Memory B cell (primary cell): Measurements from ENCODE around the gene AJUBA.
"Not testable (repeated sequence)": the region's sequence is repeated elsewhere in the genome, so short reads cannot be mapped to it uniquely, and the experiment has no call there.

ENCODE experiments used
- ATAC-seq: fragments of 150-1000 bp; cut with Tn5 transposase; 2 replicates; pipeline ENCODE4 v1.10.0; 2021; ENCODE audit warnings: low read depth, mild to moderate bottlenecking, moderate library complexity
- DNase-seq, 2 donors: peaks; one replicate each; pipeline ENCODE4 v3.0.0; 2022; ENCODE audit warnings: low spot score in 2 of 2
- H3K27ac Mint-ChIP-seq: one replicate; pipeline ENCODE4 v1.8.0; 2022; ENCODE audit warnings: mild to moderate bottlenecking, moderate library complexity, mixed read lengths
- H3K27me3 Mint-ChIP-seq: one replicate; pipeline ENCODE4 v1.8.0; 2022; ENCODE audit warnings: mixed read lengths
- H3K36me3 Mint-ChIP-seq: one replicate; pipeline ENCODE4 v1.8.0; 2022; ENCODE audit warnings: mild to moderate bottlenecking, mixed read lengths
- H3K4me1 Mint-ChIP-seq: one replicate; pipeline ENCODE4 v1.8.0; 2022; ENCODE audit warnings: mixed read lengths
- H3K4me3 Mint-ChIP-seq: one replicate; pipeline ENCODE4 v1.8.0; 2022; ENCODE audit warnings: mild to moderate bottlenecking, moderate library complexity, mixed read lengths
- H3K9me3 Mint-ChIP-seq: one replicate; pipeline ENCODE4 v1.8.0; 2022; ENCODE audit warnings: mixed read lengths

AJUBA gene

DNA sequence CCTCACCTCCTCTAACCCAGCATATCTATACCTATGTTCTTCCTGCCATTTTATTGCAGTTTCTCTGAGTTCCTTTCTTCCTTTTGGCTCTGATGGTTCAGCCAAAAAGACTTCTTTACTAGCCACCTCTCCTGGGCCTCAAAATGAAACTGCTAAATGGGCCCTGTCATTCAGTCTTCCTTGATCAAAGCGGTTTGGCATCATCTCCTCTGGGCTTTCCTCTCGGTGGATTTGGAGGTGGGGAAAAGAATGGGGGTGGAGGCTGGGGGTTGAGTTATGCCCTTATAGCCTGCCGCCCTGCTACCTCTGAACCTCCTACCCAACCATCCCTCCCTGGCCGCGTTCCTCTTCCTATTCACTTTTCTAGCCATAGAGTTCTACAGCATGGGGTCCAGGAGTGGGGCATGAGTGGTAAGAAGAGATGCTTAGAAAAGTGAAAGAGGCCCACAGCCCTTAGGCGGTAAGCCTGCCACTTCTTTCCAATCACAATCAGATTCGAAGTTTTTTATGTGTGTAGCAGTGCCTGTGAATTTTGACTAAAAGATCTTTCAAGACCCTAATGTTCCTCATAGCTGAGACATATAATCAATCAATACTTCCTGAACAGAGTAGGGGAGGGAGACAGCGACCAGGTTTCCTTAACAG is 2.5 kb downstream of the AJUBA start:
- H3K4me1 Mint-ChIP-seq, result peaks cover 9% of the 10 kb centered on the region
- ATAC-seq, result no peak
- no peaks in the 10 kb centered on the region for H3K9me3 Mint-ChIP-seq
- H3K36me3 Mint-ChIP-seq, result no peaks in the 10 kb centered on the region
- no peak overlapping the region for H3K27ac Mint-ChIP-seq
- no peak for DNase-seq
- peaks cover 5% of the 10 kb centered on the region for H3K27me3 Mint-ChIP-seq
- peak overlapping the region; percentile 41 for H3K4me3 Mint-ChIP-seq

DNA sequence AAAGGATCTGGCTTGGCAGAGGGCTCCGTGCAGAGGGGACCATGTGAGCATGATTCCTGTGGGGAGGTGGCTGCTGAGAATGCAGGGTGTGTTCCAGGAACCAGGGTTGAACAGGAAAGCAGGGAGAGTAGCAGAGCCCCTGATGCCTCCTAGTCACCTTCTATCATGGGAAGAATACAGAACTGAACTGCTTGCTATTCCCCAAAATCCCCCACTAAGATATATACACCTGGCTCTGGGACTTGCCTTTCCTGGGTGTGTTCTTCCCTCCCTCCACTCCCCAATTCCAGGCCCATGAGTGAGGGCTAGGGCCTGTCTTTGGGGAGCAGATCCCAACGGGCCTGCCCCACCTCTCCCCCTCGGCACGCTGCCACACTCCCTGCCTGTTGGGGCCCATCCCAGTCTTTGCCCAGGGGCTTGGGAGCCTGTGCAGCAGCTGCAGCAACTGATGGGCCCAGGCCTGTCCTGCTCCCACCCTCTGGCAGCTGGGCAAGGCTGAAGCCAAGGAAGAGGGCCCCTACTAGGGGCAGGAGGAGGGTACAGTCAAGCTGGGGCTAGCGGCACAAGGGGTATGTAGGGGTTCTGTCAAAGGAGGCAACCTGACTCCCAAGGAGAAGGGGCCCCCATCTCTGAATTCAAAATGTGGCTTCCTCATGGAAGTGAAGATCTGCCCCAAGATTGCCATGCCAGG is 3.2 kb downstream of the AJUBA start:
- H3K4me3 Mint-ChIP-seq, result no peak overlapping the region
- no peaks in the 10 kb centered on the region for H3K9me3 Mint-ChIP-seq
- no peak for DNase-seq
- H3K27ac Mint-ChIP-seq, result no peak overlapping the region
- ATAC-seq, result no peak
- H3K4me1 Mint-ChIP-seq, result peaks cover 9% of the 10 kb centered on the region
- peaks cover 5% of the 10 kb centered on the region for H3K27me3 Mint-ChIP-seq
- H3K36me3 Mint-ChIP-seq, result no peaks in the 10 kb centered on the region

DNA sequence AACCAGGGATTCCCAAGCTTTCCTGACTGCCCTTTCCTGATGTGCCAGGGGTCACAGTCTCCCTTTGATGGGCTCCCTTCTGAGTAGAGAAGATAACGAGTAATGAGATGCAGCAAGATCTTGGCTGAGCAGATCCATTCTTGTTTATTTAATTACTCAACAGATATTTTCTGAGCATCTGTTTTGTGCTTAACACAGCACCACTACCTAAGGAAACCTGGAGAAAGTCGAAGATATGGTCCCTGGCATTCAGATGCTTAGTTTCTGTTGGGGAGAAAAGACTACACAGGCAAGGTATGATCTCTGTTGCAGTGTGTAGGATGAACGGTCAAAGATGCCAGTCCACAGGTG is 3.9 kb downstream of the AJUBA start:
- ATAC-seq, result no peak
- H3K27ac Mint-ChIP-seq, result no peak overlapping the region
- DNase-seq, result no peak
- peaks cover 5% of the 10 kb centered on the region for H3K27me3 Mint-ChIP-seq
- no peaks in the 10 kb centered on the region for H3K36me3 Mint-ChIP-seq
- peaks cover 9% of the 10 kb centered on the region for H3K4me1 Mint-ChIP-seq
- no peaks in the 10 kb centered on the region for H3K9me3 Mint-ChIP-seq
- H3K4me3 Mint-ChIP-seq, result no peak overlapping the region

DNA sequence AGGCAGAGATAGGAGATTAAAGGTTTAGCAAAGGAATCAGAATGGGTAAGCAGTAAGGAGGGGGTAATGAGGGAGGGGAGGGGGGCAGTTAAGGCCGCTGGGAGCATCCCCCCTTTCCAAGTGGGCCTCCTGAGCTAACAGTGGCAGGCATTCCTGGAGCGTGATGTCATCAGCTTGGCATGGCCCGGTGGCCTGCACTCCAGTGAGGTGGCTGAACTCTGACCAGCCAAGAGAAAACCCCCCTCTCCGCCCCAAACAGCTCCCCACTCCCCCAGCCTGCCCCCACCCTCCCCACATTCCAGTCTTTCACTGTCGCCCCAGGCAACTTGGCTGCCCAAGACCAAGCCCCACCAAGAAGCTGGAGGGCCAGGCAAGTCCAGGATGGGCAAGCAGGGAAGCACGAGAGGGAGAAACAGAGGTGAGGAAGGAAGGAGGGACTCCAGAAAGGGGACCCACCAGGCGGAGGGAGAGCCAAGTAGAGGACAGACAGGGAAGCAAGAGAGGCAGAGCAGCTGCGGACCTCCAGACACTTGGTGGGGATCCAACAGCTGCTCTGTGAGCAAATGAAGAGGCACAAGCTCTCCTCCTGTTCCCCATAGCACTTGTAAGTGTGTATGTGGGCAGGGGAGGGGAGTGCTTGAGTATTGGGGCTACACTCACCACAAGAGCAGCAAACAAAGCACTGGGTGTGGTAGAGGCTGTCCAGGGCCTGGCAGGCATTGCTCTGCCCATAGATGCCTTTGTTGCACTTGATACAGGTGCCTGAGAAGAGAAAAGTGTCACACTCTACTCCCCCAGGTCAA is 4.5 kb downstream of the AJUBA start:
- DNase-seq, result no peak
- H3K9me3 Mint-ChIP-seq, result no peaks in the 10 kb centered on the region
- no peak for ATAC-seq
- peaks cover 5% of the 10 kb centered on the region for H3K27me3 Mint-ChIP-seq
- no peak overlapping the region for H3K4me3 Mint-ChIP-seq
- no peaks in the 10 kb centered on the region for H3K36me3 Mint-ChIP-seq
- H3K4me1 Mint-ChIP-seq, result peaks cover 9% of the 10 kb centered on the region
- no peak overlapping the region for H3K27ac Mint-ChIP-seq

DNA sequence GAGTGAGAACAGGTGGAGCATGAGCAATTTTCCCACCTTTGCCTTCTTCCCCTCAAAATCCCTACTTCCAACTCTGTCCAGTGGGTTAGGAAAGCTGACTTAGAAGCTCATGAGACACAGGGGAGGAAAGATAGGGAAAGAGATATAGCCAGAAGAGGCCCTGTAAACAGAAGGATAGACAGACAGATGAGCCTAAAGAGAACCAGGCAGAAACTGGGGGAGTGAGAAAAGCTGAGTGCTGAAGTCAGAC is 5.0 kb downstream of the AJUBA start:
- H3K9me3 Mint-ChIP-seq, result no peaks in the 10 kb centered on the region
- DNase-seq, result no peak
- H3K36me3 Mint-ChIP-seq, result no peaks in the 10 kb centered on the region
- H3K27me3 Mint-ChIP-seq, result peaks cover 5% of the 10 kb centered on the region
- H3K4me3 Mint-ChIP-seq, result no peak overlapping the region
- H3K4me1 Mint-ChIP-seq, result peaks cover 9% of the 10 kb centered on the region
- no peak overlapping the region for H3K27ac Mint-ChIP-seq
- no peak for ATAC-seq

DNA sequence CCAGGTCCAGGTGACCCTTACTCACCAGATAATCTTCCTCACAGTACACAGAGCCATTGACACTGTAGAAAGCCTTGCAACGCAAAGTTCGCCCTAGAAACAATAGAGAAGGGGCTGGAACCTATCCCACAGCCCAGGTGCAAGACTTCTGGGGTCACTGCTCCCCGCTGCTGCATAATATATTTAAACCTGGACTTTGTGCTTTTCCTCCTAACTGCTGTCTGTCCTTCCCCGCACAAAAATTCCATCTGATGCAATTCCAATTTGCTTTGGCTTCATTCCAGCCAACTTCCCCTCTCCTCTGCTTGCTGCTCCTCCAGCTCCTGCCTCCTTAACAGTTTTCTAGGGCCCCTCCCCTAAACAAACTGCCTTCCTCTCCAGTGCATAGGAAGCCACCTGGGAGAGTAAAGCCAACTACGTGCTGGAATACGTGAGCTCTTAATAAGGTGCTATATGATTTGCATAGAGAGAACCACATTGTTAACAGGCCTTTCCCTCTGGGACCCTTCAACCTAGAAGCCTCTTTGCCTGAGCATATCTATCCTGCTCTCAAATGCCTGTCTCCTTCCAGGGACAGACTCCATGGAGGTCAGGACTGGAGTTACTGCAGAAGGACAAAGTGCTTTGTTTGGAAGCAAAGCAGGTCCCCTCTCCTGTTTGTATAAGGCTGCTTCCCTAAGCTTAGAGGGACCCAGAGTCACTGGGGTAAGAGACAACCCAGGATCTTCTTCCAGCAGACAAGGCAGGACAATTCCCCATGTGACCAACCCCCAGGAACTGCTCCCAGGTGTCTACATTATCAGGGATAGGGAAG is 5.5 kb downstream of the AJUBA start:
- DNase-seq (no peak), ATAC-seq (peak; percentile 53)
- Mint-ChIP-seq H3K27ac (no peak overlapping the region), H3K4me1 (peaks cover 9% of the 10 kb centered on the region), H3K9me3 (no peaks in the 10 kb centered on the region), H3K27me3 (peaks cover 5% of the 10 kb centered on the region), H3K36me3 (no peaks in the 10 kb centered on the region), H3K4me3 (no peak overlapping the region)

DNA sequence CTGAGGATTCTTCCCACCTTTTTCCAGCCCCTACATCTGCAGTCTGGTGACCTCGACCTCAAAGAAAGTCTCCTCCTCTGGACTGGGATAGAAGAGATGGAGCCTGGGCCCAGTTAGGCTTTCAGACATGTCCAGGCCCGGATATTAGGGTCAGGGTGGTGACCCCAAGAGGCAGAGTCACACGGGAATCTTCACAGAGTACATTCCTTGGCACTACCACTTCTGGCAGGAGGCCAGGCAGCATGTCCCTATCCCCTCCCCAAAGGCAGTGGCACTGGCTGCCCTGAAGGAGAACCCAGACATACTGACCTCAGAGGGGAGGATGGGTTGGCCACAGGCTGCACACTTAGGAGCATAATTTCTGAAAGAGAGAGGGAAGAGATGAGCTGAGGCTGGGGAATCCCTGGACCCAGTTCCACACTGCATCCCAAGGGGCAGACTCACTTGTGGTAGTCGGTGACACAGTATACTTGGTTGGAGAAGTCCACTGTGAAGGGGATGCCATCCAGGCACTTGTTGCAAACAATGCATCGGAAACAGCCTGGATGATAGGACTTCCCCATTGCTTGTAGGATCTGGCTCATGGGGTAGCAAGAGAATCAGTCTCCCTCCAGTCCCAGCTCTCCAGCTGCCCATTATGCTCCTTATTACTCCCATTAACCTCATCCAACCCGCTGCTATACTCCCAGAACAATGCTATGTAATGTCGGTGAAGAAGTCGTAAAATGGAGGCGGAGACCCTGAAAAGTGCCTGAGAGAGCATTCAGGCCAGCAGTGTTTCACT is 7.6 kb downstream of the AJUBA start:
- no peak for DNase-seq
- Mint-ChIP-seq H3K27ac (no peak overlapping the region), H3K27me3 (peaks cover 5% of the 10 kb centered on the region), H3K36me3 (no peaks in the 10 kb centered on the region), H3K4me3 (no peak overlapping the region), H3K4me1 (peaks cover 6% of the 10 kb centered on the region), H3K9me3 (no peaks in the 10 kb centered on the region)
- no peak for ATAC-seq

DNA sequence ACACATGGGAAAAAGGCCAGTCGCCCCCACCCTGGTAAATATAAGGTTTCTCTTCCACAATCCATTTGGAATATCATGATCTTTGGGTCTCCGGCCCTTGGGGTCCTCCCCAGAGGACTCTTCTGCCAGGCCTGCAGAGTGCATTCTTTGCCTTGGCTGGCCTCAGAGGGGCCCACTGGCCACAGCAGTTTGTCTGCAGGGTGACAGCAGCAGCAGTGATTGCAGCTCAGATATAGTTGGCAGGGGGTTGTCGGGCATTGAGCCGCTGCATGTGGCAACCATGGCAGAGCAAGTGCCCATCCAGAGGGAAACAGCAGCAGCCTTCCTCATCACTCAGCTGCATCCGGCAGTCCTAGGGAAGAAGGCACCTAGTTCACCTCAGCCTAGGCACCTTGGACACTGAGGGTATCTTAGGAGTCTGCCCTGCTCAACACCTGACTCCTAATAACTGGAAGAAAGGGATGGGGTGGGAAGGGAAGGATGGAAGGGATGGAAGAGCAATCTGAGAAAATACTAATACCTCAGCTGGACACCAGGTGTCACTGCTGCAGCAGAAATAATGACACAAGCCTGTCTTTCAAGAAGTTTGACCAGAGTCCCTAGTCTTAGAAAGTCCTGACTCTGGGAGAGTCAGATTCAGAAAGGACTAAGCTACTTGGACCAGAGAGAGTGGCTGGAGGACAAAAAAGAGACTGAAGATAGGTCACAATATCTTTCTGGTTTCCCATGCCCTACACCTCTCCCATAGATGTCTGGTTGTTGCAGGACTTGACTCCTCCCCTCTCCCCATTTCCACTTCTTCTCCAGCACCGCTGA is 8.9 kb downstream of the AJUBA start:
- H3K27me3 Mint-ChIP-seq, result peaks cover 5% of the 10 kb centered on the region
- no peak overlapping the region for H3K4me3 Mint-ChIP-seq

DNA sequence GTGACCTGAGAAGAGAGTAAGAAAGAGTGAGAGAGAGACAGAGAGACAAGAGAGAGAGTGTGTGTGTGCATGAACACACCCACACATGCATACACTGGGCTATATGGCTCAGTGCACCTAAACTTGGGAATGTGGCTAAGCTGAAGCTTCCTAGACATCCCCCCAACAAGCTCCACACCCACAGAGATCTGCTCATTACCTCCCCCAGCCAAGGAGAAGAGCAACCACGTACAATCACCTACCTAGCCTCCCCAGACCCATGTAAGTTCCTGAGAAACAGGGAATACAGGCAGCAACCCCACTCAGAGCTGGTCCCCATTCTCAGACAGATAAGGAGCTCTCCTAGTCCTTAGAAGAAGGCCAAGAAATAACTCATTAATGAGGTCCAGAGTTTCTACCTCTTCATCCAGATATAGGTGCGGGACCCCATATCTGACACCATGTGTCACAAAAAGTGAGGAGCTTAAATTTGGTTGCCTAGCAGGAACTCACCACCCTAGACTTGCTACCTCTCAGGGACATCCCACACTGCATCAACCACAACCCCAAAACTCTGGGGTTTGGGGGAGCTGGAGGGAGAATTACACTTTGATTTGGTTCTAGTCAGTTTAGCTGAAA is 9.9 kb downstream of the AJUBA start:
- H3K4me3 Mint-ChIP-seq, result no peak overlapping the region
- H3K27ac Mint-ChIP-seq, result no peak overlapping the region
- H3K4me1 Mint-ChIP-seq, result peaks cover 5% of the 10 kb centered on the region
- H3K9me3 Mint-ChIP-seq, result no peaks in the 10 kb centered on the region
- no peak for ATAC-seq
- no peak for DNase-seq
- H3K27me3 Mint-ChIP-seq, result peaks cover 4% of the 10 kb centered on the region
- no peaks in the 10 kb centered on the region for H3K36me3 Mint-ChIP-seq

More for the DNA sequence above, 8.9 kb downstream of the AJUBA start:
- ATAC-seq, result peak; percentile 51
- peaks cover 6% of the 10 kb centered on the region for H3K4me1 Mint-ChIP-seq
- H3K9me3 Mint-ChIP-seq, result no peaks in the 10 kb centered on the region
- H3K36me3 Mint-ChIP-seq, result no peaks in the 10 kb centered on the region
- DNase-seq, result peak; percentile 32 to 47
- no peak overlapping the region for H3K27ac Mint-ChIP-seq

DNA sequence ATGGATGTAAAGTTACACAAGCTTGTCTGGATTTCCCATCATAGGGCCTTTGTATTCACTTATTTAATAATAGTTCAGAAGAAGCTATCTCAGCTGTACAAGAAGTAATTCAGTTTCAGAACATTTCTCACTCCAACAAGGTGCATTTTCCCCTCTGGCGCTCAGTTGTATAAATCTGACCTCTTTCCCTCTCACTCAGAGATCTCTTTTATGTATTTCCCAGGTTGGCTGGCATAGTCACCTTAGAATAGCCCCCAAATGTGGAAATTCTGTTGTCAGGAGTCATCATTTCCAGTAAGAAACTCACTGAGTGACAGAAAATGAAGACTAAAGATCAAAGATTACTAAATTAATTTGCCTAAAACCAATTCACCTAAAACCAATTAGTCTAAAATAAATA is 11.2 kb downstream of the AJUBA start:
- no peaks in the 10 kb centered on the region for H3K36me3 Mint-ChIP-seq
- no peaks in the 10 kb centered on the region for H3K9me3 Mint-ChIP-seq
- no peaks in the 10 kb centered on the region for H3K27me3 Mint-ChIP-seq
- H3K27ac Mint-ChIP-seq, result no peak overlapping the region
- DNase-seq, result no peak
- ATAC-seq, result no peak
- no peaks in the 10 kb centered on the region for H3K4me1 Mint-ChIP-seq
- H3K4me3 Mint-ChIP-seq, result no peak overlapping the region

DNA sequence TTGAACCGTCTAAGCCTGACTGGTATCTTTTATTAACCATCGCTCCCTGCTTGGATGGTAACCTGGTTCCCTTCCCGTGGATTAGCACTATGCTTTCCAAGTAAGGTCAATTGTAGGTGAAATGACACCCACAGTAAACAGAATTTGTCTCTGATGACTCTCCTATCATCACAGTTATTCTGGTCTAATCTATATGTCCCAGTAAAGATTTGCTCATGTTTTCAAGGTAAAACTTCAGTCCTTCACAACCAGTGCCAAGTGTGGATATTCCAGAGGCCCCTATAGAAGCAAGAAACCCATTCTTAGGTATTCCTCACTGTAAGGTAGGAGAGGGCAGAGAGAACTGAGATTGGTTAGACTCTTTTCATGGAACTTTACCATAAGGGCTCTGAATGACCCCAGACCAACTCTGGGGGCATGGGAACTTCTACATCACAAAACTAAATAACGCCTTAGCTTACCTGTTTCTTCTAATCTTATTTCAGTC is 15.5 kb downstream of the AJUBA start:
- Mint-ChIP-seq H3K9me3 (no peaks in the 10 kb centered on the region), H3K4me3 (no peak overlapping the region), H3K4me1 (no peaks in the 10 kb centered on the region), H3K36me3 (no peaks in the 10 kb centered on the region), H3K27ac (no peak overlapping the region), H3K27me3 (no peaks in the 10 kb centered on the region)
- ATAC-seq (no peak), DNase-seq (no peak)

DNA sequence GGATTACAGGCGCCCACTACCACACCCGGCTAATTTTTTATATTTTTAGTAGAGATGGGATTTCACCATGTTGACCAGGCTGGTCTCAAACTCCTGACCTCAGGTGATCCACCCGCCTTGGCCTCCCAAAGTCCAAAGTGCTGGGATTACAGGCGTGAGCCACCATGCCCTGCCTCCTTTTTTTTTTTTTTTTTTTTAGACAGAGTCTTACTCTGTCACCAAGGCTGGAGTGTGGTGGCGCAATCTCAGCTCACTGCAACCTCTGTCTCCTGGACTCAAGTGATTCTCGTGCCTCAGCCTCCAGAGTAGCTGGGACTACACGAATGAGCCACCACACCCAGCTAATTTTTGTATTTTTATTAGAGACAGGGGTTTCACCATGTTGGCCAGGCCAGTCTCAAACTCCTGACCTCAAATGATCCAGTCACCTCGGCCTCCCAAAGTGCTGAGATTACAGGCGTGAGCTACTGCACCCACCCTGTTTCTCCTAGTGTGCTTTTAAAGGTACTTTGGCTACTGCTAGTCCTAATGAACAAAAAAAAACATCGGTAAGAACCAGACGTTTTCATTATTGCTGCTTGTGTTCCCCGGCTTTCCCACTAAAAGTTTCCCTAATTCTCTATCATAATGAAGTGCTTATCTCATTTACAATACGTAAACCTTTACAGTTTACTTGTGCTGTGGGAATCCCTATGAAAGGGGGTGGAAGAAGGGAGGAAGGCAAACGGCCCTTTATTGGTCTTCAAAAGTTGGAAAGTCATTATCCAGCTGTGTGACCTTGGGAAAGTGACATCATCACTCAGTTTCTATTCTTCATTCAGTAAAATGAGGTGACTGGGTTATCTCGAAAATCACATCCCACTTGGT is 16.2 kb downstream of the AJUBA start:
- not testable (repeated sequence) for H3K27ac Mint-ChIP-seq, DNase-seq, H3K9me3 Mint-ChIP-seq, H3K4me3 Mint-ChIP-seq, H3K4me1 Mint-ChIP-seq, H3K27me3 Mint-ChIP-seq, ATAC-seq, H3K36me3 Mint-ChIP-seq
